GM12891 (cell line): ENCODE measurements around the gene GPC6.

Source experiments
- POLR2A ChIP-seq: IDR thresholded peaks from 2 replicates; pipeline ENCODE4 v1.6.1; 2011; ENCODE audit warnings: low read depth, low read length, control low read depth
- POLR2AphosphoS5 ChIP-seq: IDR thresholded peaks from 2 replicates; pipeline ENCODE4 v1.6.1; 2011; ENCODE audit warnings: low read depth, low read length, control low read depth
- POU2F2 ChIP-seq: IDR thresholded peaks from 2 replicates; pipeline ENCODE4 v1.6.1; 2011; ENCODE audit warnings: low read depth, mild to moderate bottlenecking, control low read depth, low read length, moderate library complexity
- SPI1 ChIP-seq: IDR thresholded peaks from 2 replicates; pipeline ENCODE4 v1.6.1; 2011; ENCODE audit warnings: low read depth, low read length, control low read depth
- TAF1 ChIP-seq: IDR thresholded peaks from 2 replicates; pipeline ENCODE4 v1.6.1; 2011; ENCODE audit warnings: low read depth, low read length, control low read depth

GRCh38 chr13:94050039-94050438, 823.4 kb downstream of the GPC6 start:
- TF ChIP-seq POLR2A (no peak), POLR2AphosphoS5 (no peak), TAF1 (no peak), POU2F2 (no peak), SPI1 (no peak)
